Measurements from ENCODE around the gene CCNJ.

The CCNJ gene

GRCh38 chr10:96049340-96049739 lies 6.0 kb downstream of the CCNJ start:
- H3K4me3 ChIP-seq = no peak overlapping the region
- no peak overlapping the region for H3K27ac ChIP-seq

- H3K27ac ChIP-seq = no peak overlapping the region
- H3K4me3 ChIP-seq = no peak overlapping the region
Observed at GRCh38 chr10:96053985-96054384, 10.6 kb downstream of the CCNJ start.

- no peak overlapping the region for H3K27ac ChIP-seq
- no peak overlapping the region for H3K4me3 ChIP-seq
Observed at GRCh38 chr10:96056787-96057186, 13.4 kb downstream of the CCNJ start.

- Histone ChIP-seq H3K27ac (no peak overlapping the region), H3K4me3 (no peak overlapping the region)
Observed at GRCh38 chr10:96061232-96061631, 17.8 kb downstream of the CCNJ start.

GRCh38 chr10:96072674-96073073 lies 29.3 kb downstream of the CCNJ start:
- Histone ChIP-seq H3K27ac (no peak overlapping the region), H3K4me3 (no peak overlapping the region)

- no peak overlapping the region for H3K4me3 ChIP-seq
- H3K27ac ChIP-seq = peak overlapping the region in 1 of 21 experiments; percentile 14
Observed at GRCh38 chr10:96073722-96074121, 30.3 kb downstream of the CCNJ start.

GRCh38 chr10:96074776-96075175 lies 31.4 kb downstream of the CCNJ start:
- H3K4me3 ChIP-seq = no peak overlapping the region
- H3K27ac ChIP-seq = no peak overlapping the region

- no peak overlapping the region for H3K4me3 ChIP-seq
- H3K27ac ChIP-seq = no peak overlapping the region
Observed at GRCh38 chr10:96075977-96076376, 32.6 kb downstream of the CCNJ start.

- H3K4me3 ChIP-seq = no peak overlapping the region
- no peak overlapping the region for H3K27ac ChIP-seq
Observed at GRCh38 chr10:96077156-96077555, 33.8 kb downstream of the CCNJ start.

- Histone ChIP-seq H3K4me3 (no peak overlapping the region), H3K27ac (no peak overlapping the region)
Observed at GRCh38 chr10:96082153-96082552, 38.8 kb downstream of the CCNJ start.

GRCh38 chr10:96082748-96083147 lies 39.4 kb downstream of the CCNJ start:
- no peak overlapping the region for H3K4me3 ChIP-seq

GRCh38 chr10:96089116-96089515 lies 45.7 kb downstream of the CCNJ start:
- H3K27ac ChIP-seq = peak overlapping the region in 10 of 21 experiments; percentile 91 to 98 (median 93)
- H3K4me3 ChIP-seq = peak overlapping the region in 6 of 7 experiments; percentile 54 to 79 (median 67)

More at GRCh38 chr10:96082748-96083147, 39.4 kb downstream of the CCNJ start:
- H3K27ac ChIP-seq = no peak overlapping the region

- Histone ChIP-seq H3K27ac (peak overlapping the region; percentile 86 to 98 (median 93)), H3K4me3 (peak overlapping the region; percentile 54 to 79 (median 72))
Observed at GRCh38 chr10:96089670-96090462, 46.5 kb downstream of the CCNJ start.

GRCh38 chr10:96090463-96090800 lies 47.0 kb downstream of the CCNJ start:
- H3K4me3 ChIP-seq = peak overlapping the region; percentile 54 to 79 (median 72)
- H3K27ac ChIP-seq = peak overlapping the region; percentile 86 to 98 (median 93)

GRCh38 chr10:96092999-96093767 lies 49.8 kb downstream of the CCNJ start:
- Histone ChIP-seq H3K4me3 (no peak overlapping the region), H3K27ac (no peak overlapping the region)

GRCh38 chr10:96093948-96094347 lies 50.6 kb downstream of the CCNJ start:
- no peak overlapping the region for H3K4me3 ChIP-seq
- no peak overlapping the region for H3K27ac ChIP-seq

GRCh38 chr10:96096958-96097357 lies 53.6 kb downstream of the CCNJ start:
- H3K27ac ChIP-seq = no peak overlapping the region
- H3K4me3 ChIP-seq = no peak overlapping the region

- Histone ChIP-seq H3K27ac (no peak overlapping the region), H3K4me3 (no peak overlapping the region)
Observed at GRCh38 chr10:96097865-96098264, 54.5 kb downstream of the CCNJ start.

- no peak overlapping the region for H3K4me3 ChIP-seq
- H3K27ac ChIP-seq = no peak overlapping the region
Observed at GRCh38 chr10:96107623-96108038, 64.2 kb downstream of the CCNJ start.
